Measurements from ENCODE around the gene TBX4.
"Not testable (repeated sequence)": the region's sequence is repeated elsewhere in the genome, so short reads cannot be mapped to it uniquely, and the experiment has no call there.

The TBX4 gene

DNA sequence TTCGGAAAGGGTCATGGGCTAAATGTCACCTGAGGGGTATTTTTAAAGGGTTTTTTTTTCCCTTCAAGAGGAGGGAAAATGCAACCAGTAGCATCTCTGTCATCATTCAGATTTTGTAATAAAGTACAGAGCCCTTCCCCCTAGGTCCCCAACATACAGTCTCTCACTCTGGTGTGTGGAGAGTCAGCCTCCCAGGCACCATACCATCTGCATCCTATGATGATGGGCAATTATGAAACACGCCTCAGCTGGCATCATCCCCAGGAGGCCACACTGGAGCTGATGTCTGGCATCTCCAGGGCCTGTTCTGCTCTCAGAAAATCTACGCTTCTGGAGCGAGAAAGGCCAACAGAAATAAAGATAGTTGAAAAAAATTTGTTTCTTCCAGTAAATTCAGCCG is 32.0 kb downstream of the TBX4 start:
- Mint-ChIP-seq H3K27me3 (no peaks in the 10 kb centered on the region), H3K27ac (no peak overlapping the region), H3K9me3 (no peaks in the 10 kb centered on the region), H3K4me3 (no peak overlapping the region), H3K36me3 (ENCODE audit: low read depth) (no peaks in the 10 kb centered on the region), H3K4me1 (ENCODE audit: low read depth) (no peaks in the 10 kb centered on the region)

DNA sequence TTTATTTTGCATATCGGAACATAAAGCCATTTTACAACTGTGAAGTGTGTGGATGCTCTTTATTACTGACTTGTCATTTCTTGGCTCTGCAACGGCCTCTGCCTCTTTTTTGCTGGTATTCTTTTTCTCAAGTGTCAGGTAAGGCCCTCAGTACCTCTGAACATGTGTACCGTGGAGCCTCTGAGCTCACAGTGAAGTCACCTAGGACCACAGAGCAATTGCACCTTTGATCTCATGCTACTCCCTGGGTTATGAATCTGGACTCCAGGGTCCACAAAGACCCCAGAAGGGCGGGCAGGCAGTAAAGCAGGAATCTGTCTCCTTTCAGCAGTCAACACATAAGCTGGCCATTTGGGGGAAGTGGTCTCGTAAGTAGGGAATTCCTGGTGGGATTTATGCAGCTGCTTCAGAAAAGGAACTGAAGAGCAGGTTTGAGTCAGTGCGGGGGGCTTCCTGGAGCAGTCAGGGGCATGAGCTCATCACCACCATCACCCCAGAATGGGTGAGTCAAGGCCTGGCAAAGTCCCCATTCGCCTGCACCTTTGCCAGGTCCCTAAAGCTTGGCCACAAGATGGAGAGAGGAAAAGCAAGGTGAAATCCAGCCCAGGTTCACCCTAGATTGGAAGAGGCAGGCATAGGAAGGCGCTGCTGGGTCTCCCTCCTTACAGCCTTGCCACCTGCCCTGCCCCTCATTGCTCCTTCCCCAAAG is 33.0 kb downstream of the TBX4 start:
- no peaks in the 10 kb centered on the region for H3K36me3 Mint-ChIP-seq (ENCODE audit: low read depth)
- no peak overlapping the region for H3K4me3 Mint-ChIP-seq
- H3K27ac Mint-ChIP-seq, result no peak overlapping the region
- H3K27me3 Mint-ChIP-seq, result peaks cover 3% of the 10 kb centered on the region
- no peaks in the 10 kb centered on the region for H3K4me1 Mint-ChIP-seq (ENCODE audit: low read depth)
- H3K9me3 Mint-ChIP-seq, result no peaks in the 10 kb centered on the region

DNA sequence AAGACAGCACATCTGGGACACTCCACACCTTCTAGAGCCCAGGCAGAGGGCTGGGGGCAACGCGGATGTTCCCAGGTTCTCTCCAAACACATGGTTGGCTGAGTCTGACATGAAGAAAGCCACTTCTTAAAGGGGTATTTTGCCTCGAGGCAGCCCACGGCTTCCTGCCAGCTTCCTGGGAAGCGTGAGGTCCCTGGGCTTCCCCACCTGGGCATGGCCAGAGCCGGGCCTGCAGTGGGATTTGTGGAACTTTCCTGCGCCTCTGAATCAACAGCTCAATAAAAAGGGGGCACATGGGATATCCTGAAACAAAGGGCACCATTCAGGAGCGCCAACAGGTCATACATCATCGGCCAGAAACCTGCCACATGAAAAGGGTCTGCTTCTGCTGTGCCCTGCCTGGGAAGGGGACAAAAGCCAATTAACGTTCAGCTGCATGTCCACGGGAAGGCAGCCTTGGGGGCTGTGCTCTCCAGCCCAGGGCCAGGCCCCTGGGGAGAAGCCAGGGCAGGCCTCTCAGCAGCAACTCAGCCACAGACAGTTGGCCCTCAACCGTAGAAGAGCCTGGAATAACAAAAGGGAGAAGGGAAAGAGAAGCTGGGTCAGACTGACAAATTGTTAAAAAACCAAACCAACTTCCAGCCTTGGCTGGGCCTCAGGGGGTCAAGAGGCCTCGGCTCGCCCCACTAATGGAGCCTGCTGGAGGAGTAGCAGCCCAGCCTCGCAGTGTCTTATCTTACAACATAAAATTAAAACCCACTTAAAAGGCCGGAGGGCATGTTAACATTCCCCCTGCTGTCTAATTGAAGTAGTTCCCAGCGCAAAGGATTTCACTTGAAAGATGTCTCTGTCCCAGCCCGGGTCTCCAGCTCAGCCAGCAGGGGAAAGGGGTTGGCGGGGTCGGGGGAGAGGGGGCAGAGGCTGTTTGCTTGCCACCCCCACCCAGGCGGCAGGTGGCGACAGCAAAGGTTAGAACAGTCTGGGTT is 34.2 kb downstream of the TBX4 start:
- H3K4me1 Mint-ChIP-seq (ENCODE audit: low read depth), result no peaks in the 10 kb centered on the region
- no peak overlapping the region for H3K4me3 Mint-ChIP-seq
- H3K27ac Mint-ChIP-seq, result no peak overlapping the region
- peaks cover 3% of the 10 kb centered on the region for H3K27me3 Mint-ChIP-seq
- H3K9me3 Mint-ChIP-seq, result no peaks in the 10 kb centered on the region
- no peaks in the 10 kb centered on the region for H3K36me3 Mint-ChIP-seq (ENCODE audit: low read depth)

DNA sequence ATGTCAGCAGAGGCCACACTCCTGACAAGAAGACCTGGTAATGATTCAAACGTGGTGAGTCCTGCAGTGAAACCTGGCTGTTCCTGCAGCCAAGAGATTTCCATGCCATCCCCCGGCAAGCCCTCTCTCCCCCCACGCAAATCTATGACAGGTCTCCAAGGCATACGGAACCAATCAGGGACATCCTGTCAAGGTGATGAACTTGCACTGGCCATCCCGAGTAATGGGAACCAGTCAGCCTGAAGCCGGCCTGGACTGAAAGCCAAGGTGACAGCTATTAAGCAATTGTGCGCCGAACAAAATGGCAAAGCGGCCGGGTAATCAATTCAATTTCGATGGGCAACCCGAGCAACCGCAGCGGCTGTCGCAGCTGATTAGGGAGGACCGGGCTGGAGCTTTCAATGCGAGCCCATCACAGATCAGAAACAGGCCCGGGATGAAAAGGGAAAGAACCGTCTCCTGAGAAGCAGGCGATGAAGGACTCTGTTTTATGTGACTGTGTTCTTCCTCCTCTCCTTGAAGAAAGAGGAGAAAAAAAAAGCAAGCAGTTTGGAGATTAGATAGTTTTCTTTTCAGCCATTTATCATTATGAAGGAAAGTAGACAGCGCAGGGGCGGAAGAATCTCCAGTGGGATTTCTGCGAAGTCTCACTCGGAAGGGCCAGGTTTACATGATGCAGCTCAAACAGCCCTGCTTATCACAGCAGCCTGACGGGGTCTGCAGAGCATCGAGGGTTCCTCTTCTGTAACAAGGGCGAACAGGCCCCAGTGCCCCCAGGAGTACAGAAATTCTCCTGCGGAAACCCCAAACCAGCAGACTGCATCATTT is 35.2 kb downstream of the TBX4 start:
- Mint-ChIP-seq H3K9me3 (no peaks in the 10 kb centered on the region), H3K36me3 (ENCODE audit: low read depth) (no peaks in the 10 kb centered on the region), H3K4me1 (ENCODE audit: low read depth) (no peaks in the 10 kb centered on the region), H3K27ac (no peak overlapping the region), H3K27me3 (peaks cover 3% of the 10 kb centered on the region), H3K4me3 (no peak overlapping the region)

DNA sequence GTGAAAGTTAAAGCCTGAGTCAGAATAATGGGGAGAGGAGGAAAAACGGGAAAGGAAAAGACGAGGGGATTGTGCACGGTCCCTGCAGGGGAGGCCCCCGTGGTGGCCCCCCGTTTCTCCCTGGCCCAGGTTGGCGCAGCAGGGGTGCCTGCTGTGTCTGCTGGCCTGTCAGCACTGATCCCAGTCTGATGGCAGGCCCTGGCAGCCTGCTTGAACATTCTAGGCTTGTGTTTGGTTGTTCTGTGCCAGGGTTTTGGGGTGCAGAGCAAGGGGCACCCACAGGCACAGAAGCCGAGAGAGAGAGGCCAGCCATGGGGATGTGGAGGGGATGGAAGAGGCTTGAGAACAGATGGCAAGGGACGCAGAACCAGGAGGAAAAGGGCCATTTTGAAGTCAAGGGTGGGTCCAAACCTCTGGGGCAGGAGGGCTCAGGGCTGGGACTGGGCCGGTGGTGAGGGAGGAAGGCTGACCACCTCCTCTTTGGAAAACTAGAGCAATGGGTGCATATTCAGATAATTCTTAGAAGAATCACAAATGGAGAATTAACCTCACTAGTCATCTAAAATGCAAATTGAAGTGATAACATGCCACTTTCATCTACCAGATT is 35.9 kb downstream of the TBX4 start:
- no peak overlapping the region for H3K27ac Mint-ChIP-seq
- peaks cover 3% of the 10 kb centered on the region for H3K27me3 Mint-ChIP-seq
- no peak overlapping the region for H3K4me3 Mint-ChIP-seq
- no peaks in the 10 kb centered on the region for H3K4me1 Mint-ChIP-seq (ENCODE audit: low read depth)
- H3K36me3 Mint-ChIP-seq (ENCODE audit: low read depth), result no peaks in the 10 kb centered on the region
- H3K9me3 Mint-ChIP-seq, result no peaks in the 10 kb centered on the region

DNA sequence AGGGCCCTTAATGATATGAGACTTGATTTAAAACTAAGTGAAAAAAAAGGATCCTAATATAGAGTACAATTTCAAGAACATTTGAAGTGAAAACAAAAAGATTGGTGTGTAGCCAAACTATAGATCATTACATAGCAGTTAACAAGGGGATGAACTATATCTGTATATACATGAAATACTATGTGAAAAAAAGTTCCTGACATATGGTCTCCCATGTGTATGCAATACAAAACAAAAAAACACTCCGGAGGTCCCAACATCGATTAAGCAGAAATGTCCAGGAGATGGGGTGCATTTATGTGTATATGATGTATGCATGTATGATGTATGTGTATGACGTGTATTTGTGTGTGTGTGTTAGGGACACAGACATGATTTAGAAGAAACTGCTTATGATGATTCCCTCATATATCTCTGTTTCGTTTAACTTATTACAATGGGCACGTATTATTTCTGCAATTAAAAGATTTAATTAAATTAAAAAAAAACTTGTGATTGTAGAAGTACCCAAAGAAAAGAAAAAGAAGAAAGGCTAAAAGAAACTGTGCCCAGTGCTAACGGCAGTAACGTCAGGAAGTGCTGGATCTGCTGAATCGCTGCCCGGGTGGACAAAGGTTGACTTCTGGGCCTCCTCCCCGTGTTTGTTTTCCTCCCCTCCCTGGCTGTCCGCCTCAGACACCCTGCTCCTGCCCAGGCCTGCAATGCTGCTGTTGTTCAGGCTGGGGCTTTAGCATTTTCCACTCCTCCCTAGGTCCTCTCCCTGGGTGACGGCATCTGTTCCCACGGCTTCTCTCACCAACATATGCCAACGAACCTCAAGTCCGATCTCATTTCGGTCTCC is 36.9 kb downstream of the TBX4 start:
- Mint-ChIP-seq H3K27me3 (peaks cover 3% of the 10 kb centered on the region), H3K27ac (no peak overlapping the region), H3K9me3 (no peaks in the 10 kb centered on the region), H3K36me3 (ENCODE audit: low read depth) (no peaks in the 10 kb centered on the region), H3K4me3 (no peak overlapping the region), H3K4me1 (ENCODE audit: low read depth) (no peaks in the 10 kb centered on the region)

DNA sequence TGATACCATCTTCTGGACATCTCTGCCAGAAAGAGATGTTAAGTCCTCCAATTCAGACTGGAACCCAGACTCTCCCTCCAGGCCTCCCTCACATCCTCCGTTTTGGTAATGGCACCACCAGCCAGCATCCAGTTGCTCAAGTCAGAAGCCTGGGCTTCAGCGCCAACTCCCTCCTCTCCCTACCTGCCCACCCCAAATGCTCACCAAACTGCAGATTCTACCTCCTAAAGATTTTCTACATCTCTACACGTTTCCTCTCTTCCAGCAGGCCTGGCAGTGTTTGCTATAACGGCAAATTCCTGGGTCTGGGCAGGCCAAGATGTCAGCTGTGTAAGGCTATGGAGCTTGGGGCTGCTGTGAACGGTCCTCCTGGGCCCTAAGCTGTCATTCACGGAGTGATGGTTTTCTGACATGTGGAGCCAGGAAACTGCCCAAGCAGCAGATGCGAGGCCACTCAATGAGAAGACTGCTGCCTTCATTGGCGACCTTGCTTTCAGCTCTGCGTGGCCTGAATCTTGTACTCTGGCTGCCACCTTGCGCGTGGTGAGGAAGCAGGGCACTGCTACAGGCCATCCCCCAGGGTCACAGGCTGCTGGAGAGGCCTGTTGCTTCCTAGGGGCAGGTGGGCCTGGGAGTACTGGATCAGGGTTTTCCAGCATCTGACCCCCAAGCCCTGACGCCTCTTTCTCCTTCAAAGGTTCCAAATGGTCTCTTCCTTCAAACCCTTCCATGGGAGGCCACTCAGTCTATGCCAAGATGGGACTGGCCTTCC is 37.7 kb downstream of the TBX4 start:
- Mint-ChIP-seq H3K27me3 (peaks cover 3% of the 10 kb centered on the region), H3K4me3 (no peak overlapping the region), H3K9me3 (no peaks in the 10 kb centered on the region), H3K27ac (no peak overlapping the region), H3K4me1 (ENCODE audit: low read depth) (no peaks in the 10 kb centered on the region), H3K36me3 (ENCODE audit: low read depth) (no peaks in the 10 kb centered on the region)

DNA sequence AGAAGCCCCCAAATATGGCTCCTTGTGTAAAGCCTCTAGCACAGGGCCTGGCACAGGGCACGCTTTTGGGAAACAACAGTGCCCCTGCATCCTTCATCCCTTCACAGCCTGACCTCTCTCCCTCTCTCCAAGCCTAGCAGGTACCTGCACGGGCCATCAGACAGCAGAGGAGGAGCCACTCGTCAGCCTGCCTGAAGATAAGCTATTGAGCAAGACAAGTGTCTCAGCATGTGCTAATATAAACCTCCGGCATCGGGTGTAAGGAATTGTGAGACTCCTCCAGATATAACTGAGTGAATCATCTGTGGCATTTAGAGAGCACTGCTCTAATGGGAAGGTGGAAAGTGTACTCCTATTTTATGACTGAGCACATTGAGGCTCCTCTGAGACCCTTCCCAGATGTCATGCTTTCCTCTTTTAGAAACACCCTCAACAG is 38.3 kb downstream of the TBX4 start:
- Mint-ChIP-seq H3K27ac (no peak overlapping the region), H3K9me3 (no peaks in the 10 kb centered on the region)

DNA sequence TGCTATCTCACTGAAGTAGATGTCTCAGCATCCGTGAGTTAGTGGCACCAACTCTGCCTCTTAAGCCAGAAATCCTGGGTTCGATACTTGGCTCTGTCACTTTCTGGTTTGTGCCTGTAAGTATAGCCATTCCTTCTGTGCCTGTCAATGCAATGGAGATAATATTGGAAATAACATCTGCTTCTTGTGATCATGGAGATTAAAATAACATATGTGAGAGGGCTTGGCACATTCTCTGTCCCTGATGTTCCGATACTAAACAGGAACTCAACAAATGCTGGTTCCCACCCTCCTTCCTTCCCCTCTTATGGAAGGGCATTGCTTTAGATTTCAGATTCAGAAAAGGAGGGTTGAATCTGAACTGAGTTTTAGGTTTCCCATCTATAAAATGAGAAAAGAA is 39.8 kb downstream of the TBX4 start:
- Mint-ChIP-seq H3K4me3 (no peak overlapping the region), H3K27ac (no peak overlapping the region), H3K36me3 (ENCODE audit: low read depth) (no peaks in the 10 kb centered on the region), H3K4me1 (ENCODE audit: low read depth) (no peaks in the 10 kb centered on the region), H3K9me3 (no peaks in the 10 kb centered on the region), H3K27me3 (peaks cover 7% of the 10 kb centered on the region)

More for the DNA sequence above, 38.3 kb downstream of the TBX4 start:
- Mint-ChIP-seq H3K36me3 (ENCODE audit: low read depth) (no peaks in the 10 kb centered on the region), H3K4me1 (ENCODE audit: low read depth) (no peaks in the 10 kb centered on the region), H3K4me3 (no peak overlapping the region), H3K27me3 (peaks cover 3% of the 10 kb centered on the region)

DNA sequence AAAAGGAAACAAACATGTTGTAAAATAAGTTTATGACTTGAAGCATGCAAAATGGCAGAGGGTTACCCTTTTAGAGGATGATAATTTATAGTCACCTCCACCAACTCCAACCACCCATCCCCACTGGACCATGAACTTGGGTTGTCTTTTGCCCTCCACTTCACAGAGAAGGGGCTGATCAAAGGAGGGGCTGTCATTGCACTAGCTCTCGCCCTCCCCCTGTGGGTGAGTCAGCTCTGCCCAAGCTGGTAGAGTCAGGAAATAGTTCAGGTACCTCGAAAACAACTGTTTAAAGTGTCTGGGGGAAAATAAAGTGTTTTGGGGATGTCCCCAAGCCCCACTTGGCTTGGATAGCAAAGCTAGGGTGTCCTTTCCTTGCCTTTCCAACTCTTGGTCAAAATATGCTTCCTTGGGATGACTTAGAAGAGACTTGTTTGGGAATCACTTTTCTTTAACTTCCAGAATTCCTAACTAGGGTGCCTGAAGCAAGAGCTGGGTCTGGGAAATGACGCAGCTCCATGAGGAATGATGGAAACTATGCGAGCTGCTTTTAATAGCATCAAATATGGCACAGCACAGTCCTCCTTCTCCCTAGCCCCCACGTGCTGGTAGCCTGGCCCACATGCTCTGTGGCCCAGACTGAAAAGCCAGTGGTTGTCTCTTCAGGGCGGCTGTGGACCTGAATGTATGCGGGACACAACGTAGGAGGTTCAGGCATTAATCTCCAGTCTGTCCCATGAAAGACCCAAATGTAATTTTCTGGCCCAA is 40.7 kb downstream of the TBX4 start:
- Mint-ChIP-seq H3K27ac (no peak overlapping the region), H3K9me3 (no peaks in the 10 kb centered on the region), H3K4me1 (ENCODE audit: low read depth) (no peaks in the 10 kb centered on the region), H3K36me3 (ENCODE audit: low read depth) (no peaks in the 10 kb centered on the region), H3K4me3 (no peak overlapping the region), H3K27me3 (peaks cover 7% of the 10 kb centered on the region)

DNA sequence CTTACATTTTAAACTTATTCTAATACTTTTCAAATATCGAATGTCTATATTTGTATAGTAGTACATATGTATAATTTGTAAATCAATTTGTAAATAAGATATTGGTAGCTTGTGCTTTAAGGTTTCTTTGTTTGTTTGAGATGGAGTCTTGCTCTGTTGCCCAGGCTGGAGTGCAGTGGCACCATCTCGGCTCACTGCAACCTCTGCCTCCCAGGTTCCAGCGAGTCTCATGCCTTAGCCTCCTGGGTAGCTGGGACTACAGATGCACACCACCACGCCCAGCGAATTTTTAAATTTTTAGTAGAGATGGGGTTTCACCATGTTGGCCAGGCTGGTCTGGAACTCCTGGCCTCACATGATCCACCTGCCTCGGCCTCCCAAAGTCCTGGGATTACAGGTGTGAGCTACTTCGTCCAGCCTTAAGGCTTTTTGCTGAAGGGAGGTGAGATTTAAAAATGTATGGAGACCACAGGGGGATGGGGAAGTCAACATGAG is 41.7 kb downstream of the TBX4 start:
- H3K9me3 Mint-ChIP-seq; H3K4me3 Mint-ChIP-seq; H3K36me3 Mint-ChIP-seq (ENCODE audit: low read depth); H3K4me1 Mint-ChIP-seq (ENCODE audit: low read depth); H3K27ac Mint-ChIP-seq; H3K27me3 Mint-ChIP-seq: not testable (repeated sequence)

DNA sequence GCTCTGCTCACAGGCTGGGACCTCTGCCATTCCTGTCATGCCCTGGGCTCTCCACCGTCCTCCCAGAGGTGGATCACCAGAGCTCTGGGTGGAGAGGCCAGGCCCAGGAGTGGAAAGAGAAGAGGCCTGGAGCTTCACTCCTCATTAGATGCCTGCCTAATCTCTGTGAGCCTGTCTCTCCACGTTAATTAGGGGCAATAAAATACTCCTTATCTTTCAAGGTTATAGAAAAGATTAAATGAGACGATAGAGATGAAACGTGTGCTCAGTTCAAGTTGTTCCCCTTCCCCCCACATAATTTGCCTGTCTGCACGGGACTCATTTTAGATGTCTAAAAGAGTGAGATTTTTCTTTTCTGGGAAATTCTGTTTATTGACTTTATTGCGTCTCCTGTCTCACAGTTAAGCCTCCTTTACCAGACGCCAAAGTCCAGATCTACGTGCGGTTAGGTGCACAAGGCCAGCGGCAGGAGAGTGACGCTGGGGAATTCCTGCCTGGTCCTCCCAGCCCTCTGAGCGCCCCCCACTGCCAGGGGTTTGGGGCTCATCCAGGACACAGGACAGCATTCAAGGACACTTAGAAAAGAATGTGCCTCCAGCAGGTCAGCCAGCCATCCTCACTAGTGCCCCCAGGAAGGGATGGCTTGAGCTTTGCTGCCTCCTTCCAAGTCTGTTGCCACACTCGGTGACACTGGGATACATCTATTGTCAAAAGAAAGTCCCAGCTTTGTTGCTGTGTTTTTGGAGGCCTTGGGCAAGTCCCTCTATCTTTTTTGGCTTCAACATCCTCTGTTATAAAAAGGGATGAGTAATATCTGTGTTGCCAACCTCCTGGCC is 42.3 kb downstream of the TBX4 start:
- no peak overlapping the region for H3K27ac Mint-ChIP-seq
- no peak overlapping the region for H3K4me3 Mint-ChIP-seq
- H3K4me1 Mint-ChIP-seq (ENCODE audit: low read depth), result no peaks in the 10 kb centered on the region
- no peaks in the 10 kb centered on the region for H3K36me3 Mint-ChIP-seq (ENCODE audit: low read depth)
- H3K27me3 Mint-ChIP-seq, result peaks cover 6% of the 10 kb centered on the region
- H3K9me3 Mint-ChIP-seq, result no peaks in the 10 kb centered on the region

Measured in stimulated activated naive CD8-positive, alpha-beta T cell treated with anti-CD3 and anti-CD28 coated beads, Interleukin-15, Interleukin-2, amounts not matched to agents 100 ng/mL and 50 ng/mL, for 24 hours (primary cell).